Skeletal muscle tissue (tissue), 4 donors: ENCODE results near the gene PDE4D. TPM values are rescaled to one million over a fixed set of nuclear protein-coding genes. Genes with fewer than 3 reads are reported as not detected.

Experiments used
- H3K27ac ChIP-seq: one replicate; pipeline ENCODE4 v1.7.0; 2013; ENCODE audit warnings: mild to moderate bottlenecking, low read depth, low read length, inconsistent platforms
- H3K27me3 ChIP-seq, 3 donors: one replicate each; pipeline ENCODE4 v1.7.0; 2013; ENCODE audit warnings: low read length in 3 of 3; ENCODE audit not compliant: control insufficient read depth in 3 of 3, insufficient read depth in 3 of 3
- H3K36me3 ChIP-seq, 3 donors: one replicate each; pipeline ENCODE4 v1.7.0; 2013; ENCODE audit warnings: low read length in 3 of 3; ENCODE audit not compliant: control insufficient read depth in 3 of 3, insufficient read depth in 3 of 3
- H3K4me1 ChIP-seq, 3 donors: one replicate each; pipeline ENCODE4 v1.7.0; 2013; ENCODE audit warnings: low read length in 3 of 3, mild to moderate bottlenecking in 3 of 3; ENCODE audit not compliant: control insufficient read depth in 3 of 3, insufficient read depth in 3 of 3
- H3K4me3 ChIP-seq, 3 donors: one replicate each; pipeline ENCODE4 v1.7.0; 2013; ENCODE audit warnings: low read length in 3 of 3
- H3K9ac ChIP-seq, 3 donors: one replicate each; pipeline ENCODE4 v1.7.0; 2013; ENCODE audit warnings: low read length in 3 of 3, mild to moderate bottlenecking in 3 of 3, moderate library complexity in 2 of 3, low read depth in 1 of 3
- H3K9me3 ChIP-seq, 3 donors: one replicate each; pipeline ENCODE4 v1.7.0; 2013; ENCODE audit warnings: low read length in 3 of 3; ENCODE audit not compliant: control insufficient read depth in 3 of 3
- total RNA-seq: library from RNA; depleted of rRNA; stranded (reverse); fragments of >200 nt; gene quantifications from one replicate; pipeline ENCODE4 v1.2.3, GENCODE V29; 2014
- donor health status: Osteomylitis.

The PDE4D gene
- total RNA-seq, 1 donor from 2014 or later, result 59.0 TPM

- H3K9ac ChIP-seq, result no peak overlapping the region
- no peak overlapping the region for H3K27ac ChIP-seq
- H3K9me3 ChIP-seq, result no peaks in the 10 kb centered on the region
- no peaks in the 10 kb centered on the region for H3K36me3 ChIP-seq
- H3K4me3 ChIP-seq, result no peak overlapping the region
- H3K27me3 ChIP-seq, result no peaks in the 10 kb centered on the region
- H3K4me1 ChIP-seq, result peaks cover 0 to 11% (median 6%) of the 10 kb centered on the region in 3 donors
Measured at GRCh38 chr5:59616413-59616812, 277.1 kb downstream of the PDE4D start.

GRCh38 chr5:59615272-59615671 lies 278.3 kb downstream of the PDE4D start:
- Histone ChIP-seq H3K4me1 (peaks cover 0 to 11% (median 5%) of the 10 kb centered on the region in 3 donors), H3K36me3 (no peaks in the 10 kb centered on the region), H3K9ac (no peak overlapping the region), H3K27me3 (no peaks in the 10 kb centered on the region), H3K27ac (no peak overlapping the region), H3K4me3 (no peak overlapping the region), H3K9me3 (no peaks in the 10 kb centered on the region)

- Histone ChIP-seq H3K9me3 (no peaks in the 10 kb centered on the region), H3K27me3 (no peaks in the 10 kb centered on the region), H3K4me3 (no peak overlapping the region), H3K4me1 (peaks cover 0 to 4% (median 0%) of the 10 kb centered on the region in 3 donors), H3K9ac (no peak overlapping the region), H3K36me3 (no peaks in the 10 kb centered on the region), H3K27ac (no peak overlapping the region)
Measured at GRCh38 chr5:59609501-59610265, 283.8 kb downstream of the PDE4D start.

GRCh38 chr5:59608745-59609144 lies 284.8 kb downstream of the PDE4D start:
- no peaks in the 10 kb centered on the region for H3K27me3 ChIP-seq
- H3K4me1 ChIP-seq, result peaks cover 0 to 9% (median 0%) of the 10 kb centered on the region in 3 donors
- H3K36me3 ChIP-seq, result no peaks in the 10 kb centered on the region
- H3K27ac ChIP-seq, result no peak overlapping the region
- H3K9ac ChIP-seq, result no peak overlapping the region
- no peak overlapping the region for H3K4me3 ChIP-seq
- H3K9me3 ChIP-seq, result no peaks in the 10 kb centered on the region

GRCh38 chr5:59607138-59607765 lies 286.3 kb downstream of the PDE4D start:
- Histone ChIP-seq H3K27ac (no peak overlapping the region), H3K27me3 (no peaks in the 10 kb centered on the region), H3K4me1 (peaks cover 0 to 9% (median 0%) of the 10 kb centered on the region in 3 donors), H3K9ac (no peak overlapping the region), H3K9me3 (no peaks in the 10 kb centered on the region), H3K4me3 (peak overlapping the region in 1 of 3 donors; percentile 22), H3K36me3 (no peaks in the 10 kb centered on the region)

GRCh38 chr5:59605915-59606314 lies 287.6 kb downstream of the PDE4D start:
- Histone ChIP-seq H3K4me1 (peaks cover 0 to 9% (median 0%) of the 10 kb centered on the region in 3 donors), H3K9me3 (no peaks in the 10 kb centered on the region), H3K9ac (no peak overlapping the region), H3K36me3 (no peaks in the 10 kb centered on the region), H3K4me3 (no peak overlapping the region), H3K27ac (no peak overlapping the region), H3K27me3 (no peaks in the 10 kb centered on the region)

- Histone ChIP-seq H3K4me1 (peaks cover 0 to 9% (median under 1%) of the 10 kb centered on the region in 3 donors), H3K36me3 (no peaks in the 10 kb centered on the region), H3K9ac (no peak overlapping the region), H3K4me3 (no peak overlapping the region), H3K27me3 (no peaks in the 10 kb centered on the region), H3K9me3 (no peaks in the 10 kb centered on the region), H3K27ac (no peak overlapping the region)
Measured at GRCh38 chr5:59604111-59604510, 289.4 kb downstream of the PDE4D start.

GRCh38 chr5:59600998-59601397 lies 292.5 kb downstream of the PDE4D start:
- H3K9me3 ChIP-seq, result no peaks in the 10 kb centered on the region
- H3K4me3 ChIP-seq, result no peak overlapping the region
- no peaks in the 10 kb centered on the region for H3K27me3 ChIP-seq
- H3K4me1 ChIP-seq, result peaks cover 0 to 13% (median 13%) of the 10 kb centered on the region in 3 donors
- H3K27ac ChIP-seq, result peak overlapping the region; percentile 3
- no peaks in the 10 kb centered on the region for H3K36me3 ChIP-seq
- H3K9ac ChIP-seq, result peak overlapping the region in 1 of 3 donors; percentile 32

- Histone ChIP-seq H3K27me3 (no peaks in the 10 kb centered on the region), H3K9ac (no peak overlapping the region), H3K9me3 (no peaks in the 10 kb centered on the region), H3K4me1 (peaks cover 0 to 13% (median 13%) of the 10 kb centered on the region in 3 donors), H3K4me3 (no peak overlapping the region), H3K27ac (no peak overlapping the region), H3K36me3 (no peaks in the 10 kb centered on the region)
Measured at GRCh38 chr5:59600153-59600552, 293.4 kb downstream of the PDE4D start.

GRCh38 chr5:59599729-59600128 lies 293.8 kb downstream of the PDE4D start:
- Histone ChIP-seq H3K9me3 (no peaks in the 10 kb centered on the region), H3K27me3 (no peaks in the 10 kb centered on the region), H3K4me3 (no peak overlapping the region), H3K27ac (no peak overlapping the region), H3K9ac (no peak overlapping the region), H3K36me3 (no peaks in the 10 kb centered on the region), H3K4me1 (peaks cover 0 to 13% (median 13%) of the 10 kb centered on the region in 3 donors)
